Endothelial cell of umbilical vein (primary cell): Measurements from ENCODE around the gene DERA. TPM values are rescaled to one million over a fixed set of nuclear protein-coding genes. Genes with fewer than 3 reads are reported as not detected.

Experiments used
- BruUV-seq: library from RNA; stranded (reverse); fragments of 400-500 nt; replicated peaks from 2 replicates; lab custom pipeline; 2021; lab: Mats Ljungman, UMichigan
- CTCF ChIA-PET: fragments of 300-600, 350-600 bp; sonication (Branson Sonifier 250); formaldehyde crosslinking; loops from one replicate; lab custom pipeline; 2021; ENCODE audit warnings: antibody characterized with exemption, inconsistent platforms; lab: Charles Lee
- POLR2A ChIA-PET: fragments of 300-600, 350-600 bp; sonication (Branson Sonifier 250); formaldehyde crosslinking; loops from one replicate; lab custom pipeline; 2021; ENCODE audit warnings: antibody characterized with exemption, inconsistent platforms; lab: Charles Lee
- DNase-seq: peaks from one replicate; pipeline ENCODE4 v3.0.0-alpha.2; 2011; ENCODE audit warnings: low read depth, low spot score
- FAIRE-seq: peaks from 2 replicates; lab custom pipeline; 2011; peaks lifted over from hg19 to GRCh38; lab: Jason Lieb, UNC
- H2AFZ ChIP-seq: 2 replicates; pipeline ENCODE4 v1.6.0; 2012; ENCODE audit warnings: low read depth, low read length, control low read depth, inconsistent platforms
- H3K27ac ChIP-seq: 2 replicates; pipeline ENCODE4 v1.5.1; 2011; ENCODE audit warnings: low read depth, mild to moderate bottlenecking, control low read depth, low read length, moderate library complexity; ENCODE audit not compliant: insufficient read depth
- H3K27me3 ChIP-seq, 2 experiments: 2 replicates each; pipeline versions ENCODE4 v1.6.0 to v1.6.1; 2011; ENCODE audit warnings: low read length in 2 of 2, mixed read lengths in 1 of 2; ENCODE audit not compliant: control insufficient read depth in 2 of 2, insufficient read depth in 2 of 2
- H3K36me3 ChIP-seq, 2 experiments: 2 replicates in 1 of 2; 3 replicates in 1 of 2; pipeline ENCODE4 v1.5.1; 2011; ENCODE audit warnings: low read length in 2 of 2, mild to moderate bottlenecking in 1 of 2, moderate library complexity in 1 of 2; ENCODE audit not compliant: control insufficient read depth in 2 of 2, insufficient read depth in 2 of 2; ENCODE audit errors: extremely low read depth in 1 of 2
- H3K4me1 ChIP-seq: 3 replicates; pipeline ENCODE4 v1.5.1; 2011; ENCODE audit warnings: mild to moderate bottlenecking, low read length; ENCODE audit not compliant: control insufficient read depth, insufficient read depth; ENCODE audit errors: extremely low read depth
- H3K4me2 ChIP-seq: 2 replicates; pipeline ENCODE4 v1.6.1; 2011; ENCODE audit warnings: low read length, control low read depth, mixed read lengths; ENCODE audit not compliant: insufficient read depth
- H3K4me3 ChIP-seq, 3 experiments: fragments of 200-600 bp in 1 of 3; sonication (generic), shearing (Covaris generic) in 1 of 3; replicated peaks in 1 of 3; 2 replicates each; pipeline ENCODE4 v1.5.1; 2011 to 2016; ENCODE audit warnings: control low read depth in 3 of 3, low read length in 3 of 3, mild to moderate bottlenecking in 2 of 3, inconsistent platforms in 1 of 3, low read depth in 1 of 3, moderate library complexity in 1 of 3; ENCODE audit not compliant: insufficient read depth in 1 of 3
- H3K79me2 ChIP-seq: 2 replicates; pipeline ENCODE4 v1.6.0; 2012; ENCODE audit warnings: low read length, inconsistent platforms; ENCODE audit not compliant: control insufficient read depth, insufficient read depth
- H3K9ac ChIP-seq: replicated peaks from 2 replicates; pipeline ENCODE3; 2011; ENCODE audit warnings: low read length, control low read depth; ENCODE audit not compliant: insufficient read depth; ENCODE audit errors: extremely low read depth
- H3K9me1 ChIP-seq: replicated peaks from 3 replicates; pipeline ENCODE4 v1.6.0; 2011; ENCODE audit warnings: mild to moderate bottlenecking, low read length; ENCODE audit not compliant: control insufficient read depth, insufficient read depth; ENCODE audit errors: extremely low read depth
- H3K9me3 ChIP-seq: replicated peaks from 2 replicates; pipeline ENCODE4 v1.5.1; 2012; ENCODE audit warnings: low read length, inconsistent platforms; ENCODE audit not compliant: control insufficient read depth, insufficient read depth
- H4K20me1 ChIP-seq: replicated peaks from 2 replicates; pipeline ENCODE3; 2011; ENCODE audit warnings: mild to moderate bottlenecking, low read length; ENCODE audit not compliant: control insufficient read depth, insufficient read depth; ENCODE audit errors: extremely low read depth
- CTCF ChIP-seq, 2 donors: IDR thresholded peaks; 1 replicate in 1 of 2; 2 replicates in 1 of 2; pipeline ENCODE4 v1.5.1; 2011; ENCODE audit warnings: low read length in 2 of 2, mild to moderate bottlenecking in 2 of 2, moderate library complexity in 2 of 2, control low read depth in 1 of 2, inconsistent platforms in 1 of 2, low read depth in 1 of 2; ENCODE audit not compliant: insufficient read depth in 1 of 2; ENCODE audit errors: extremely low read depth in 1 of 2
- EZH2 ChIP-seq: IDR thresholded peaks from 2 replicates; pipeline ENCODE4 v1.6.1; 2012; ENCODE audit warnings: borderline replicate concordance, low read depth, mild to moderate bottlenecking, moderate library complexity, low read length, inconsistent platforms; ENCODE audit not compliant: severe bottlenecking
- FOS ChIP-seq: IDR thresholded peaks from 2 replicates; pipeline ENCODE4 v1.6.1; 2011; ENCODE audit warnings: mild to moderate bottlenecking, low read length, moderate library complexity, borderline replicate concordance; ENCODE audit not compliant: insufficient read depth
- GATA2 ChIP-seq: IDR thresholded peaks from 2 replicates; pipeline ENCODE4 v1.7.0; 2011; ENCODE audit warnings: low read depth, mild to moderate bottlenecking, moderate library complexity, mixed read lengths, low read length; ENCODE audit not compliant: insufficient read length, insufficient read depth
- JUN ChIP-seq: IDR thresholded peaks from 2 replicates; pipeline ENCODE4 v1.6.1; 2011; ENCODE audit warnings: borderline replicate concordance, low read depth; ENCODE audit not compliant: insufficient read length, insufficient read depth
- MAX ChIP-seq: IDR thresholded peaks from 2 replicates; pipeline ENCODE4 v1.6.1; 2011; ENCODE audit not compliant: insufficient read depth, insufficient read length
- MYC ChIP-seq: IDR thresholded peaks from one replicate; pipeline ENCODE4 v1.6.1; 2011; ENCODE audit warnings: mild to moderate bottlenecking, low read depth, low read length
- POLR2A ChIP-seq: IDR thresholded peaks from 2 replicates; pipeline ENCODE4 v1.6.1; 2012; ENCODE audit warnings: low read depth, mild to moderate bottlenecking, control low read depth, low read length
- POLR2AphosphoS5 ChIP-seq: IDR thresholded peaks from 2 replicates; pipeline ENCODE4 v1.6.1; 2012; ENCODE audit warnings: low read depth, mild to moderate bottlenecking, control low read depth, low read length, moderate library complexity; ENCODE audit not compliant: insufficient read depth
- dilution Hi-C: fragments of 300-500 bp; cut with MboI; formaldehyde crosslinking; loops from one replicate; pipeline ENCODE4 v1.15.0; 2019; ENCODE audit warnings: low sequenced_read_pairs; ENCODE audit not compliant: extremely low pct_ligation_motif_present
- intact Hi-C: fragments of 100-400 bp; cut with micrococcal nuclease; formaldehyde crosslinking; loops from one replicate; pipeline ENCODE4 v1.10.0; 2022
- polyA plus RNA-seq, 4 experiments: library from polyadenylated mRNA; depleted of rRNA in 3 of 4; stranded (reverse) in 3 of 4; unstranded in 1 of 4; fragments of >200 nt; gene quantifications; 2 replicates each; pipeline versions ENCODE4 v1.2.1 to v1.2.3, GENCODE V29; 2011 to 2012; ENCODE audit warnings: missing spikeins in 1 of 4
- total RNA-seq: library from RNA; stranded (reverse); gene quantifications from 2 replicates; pipeline ENCODE4 v1.2.3, GENCODE V29; 2021

Gene DERA
- total and polyA plus RNA-seq, 2 donors (not counting 3 experiments of a cell fraction or from before 2014, with no cell fraction given) = 19.8 to 41.5 TPM

GRCh38 chr12:15996948-15997347 is 85.8 kb downstream of the DERA start:
- no peak for DNase-seq
- H3K36me3 ChIP-seq = no peaks in the 10 kb centered on the region
- no peaks in the 10 kb centered on the region for H3K4me1 ChIP-seq
- H3K27ac ChIP-seq = no peak overlapping the region
- dilution Hi-C loops = no loop called here
- H3K9me1 ChIP-seq = no peaks in the 10 kb centered on the region
- H2AFZ ChIP-seq = no peak overlapping the region
- no peak for FAIRE-seq
- ChIA-PET CTCF (interaction anchor here (1.7 kb wide), 1 partner anchor 14 kb away, joined by 3 read pairs; no protein-coding TSS in a partner anchor), POLR2A (no interaction called here)
- no peaks in the 10 kb centered on the region for H3K27me3 ChIP-seq
- H4K20me1 ChIP-seq = no peaks in the 10 kb centered on the region
- H3K79me2 ChIP-seq = no peaks in the 10 kb centered on the region
- H3K9me3 ChIP-seq = no peaks in the 10 kb centered on the region
- no peak overlapping the region for H3K4me2 ChIP-seq
- no TSS peak for BruUV-seq
- TF ChIP-seq FOS (no peak), MAX (no peak), GATA2 (no peak), EZH2 (no peak), POLR2AphosphoS5 (no peak), MYC (no peak), JUN (no peak), POLR2A (no peak), CTCF (IDR thresholded peaks at IDR 0.05; ENCODE audit: extremely low read depth in 1 of 2, insufficient read depth in 1 of 2, low read depth in 1 of 2, low read length in 2 of 2) (no peak)
- intact Hi-C loops = no loop called here
- no peak overlapping the region for H3K9ac ChIP-seq
- H3K4me3 ChIP-seq = no peak overlapping the region
